Glomerular visceral epithelial cell (primary cell): Measurements from ENCODE around the gene PFDN2.
A peak's percentile ranks its signal among the peaks of the same experiment; 100 is the strongest.
"Not testable (repeated sequence)": the region's sequence is repeated elsewhere in the genome, so short reads cannot be mapped to it uniquely, and the experiment has no call there.

Source experiments
- DNase-seq: peaks from one replicate; pipeline ENCODE4 v3.0.0-alpha.2; 2016; ENCODE audit errors: extremely low spot score

The PFDN2 gene

GRCh38 chr1:161080441-161081405, 37.1 kb downstream of the PFDN2 start:
- DNase-seq: no peak

- no peak for DNase-seq
Observed at GRCh38 chr1:161079436-161080110, 38.3 kb downstream of the PFDN2 start.

- no peak for DNase-seq
Observed at GRCh38 chr1:161077426-161077825, 40.4 kb downstream of the PFDN2 start.

GRCh38 chr1:161076410-161076809, 41.4 kb downstream of the PFDN2 start:
- DNase-seq: no peak

- DNase-seq: no peak
Observed at GRCh38 chr1:161074676-161075368, 43.0 kb downstream of the PFDN2 start.

GRCh38 chr1:161073474-161074121, 44.2 kb downstream of the PFDN2 start:
- no peak for DNase-seq

- no peak for DNase-seq
Observed at GRCh38 chr1:161072751-161073449, 44.9 kb downstream of the PFDN2 start.

GRCh38 chr1:161071886-161072371, 45.9 kb downstream of the PFDN2 start:
- DNase-seq: peak; percentile 61

GRCh38 chr1:161070761-161071160, 47.1 kb downstream of the PFDN2 start:
- no peak for DNase-seq

GRCh38 chr1:161069731-161070270, 48.0 kb downstream of the PFDN2 start, which contains the start of gene ARHGAP30:
Gene ARHGAP30, minus strand, starts transcription at chr1:161069891. Its CDS starts 267 bp downstream, at chr1:161069624.
- no peak for DNase-seq

- no peak for DNase-seq
Observed at GRCh38 chr1:161069241-161069640, 48.6 kb downstream of the PFDN2 start.

- DNase-seq: no peak
Observed at GRCh38 chr1:161068306-161069234, 49.3 kb downstream of the PFDN2 start.

- no peak for DNase-seq
Observed at GRCh38 chr1:161066694-161067093, 51.1 kb downstream of the PFDN2 start.

- DNase-seq: not testable (repeated sequence)
Observed at GRCh38 chr1:161065681-161066080, 52.2 kb downstream of the PFDN2 start.

- not testable (repeated sequence) for DNase-seq
Observed at GRCh38 chr1:161063936-161064335, 53.9 kb downstream of the PFDN2 start.

GRCh38 chr1:161061419-161061818, 56.4 kb downstream of the PFDN2 start:
- DNase-seq: no peak

- no peak for DNase-seq
Observed at GRCh38 chr1:161059293-161059692, 58.5 kb downstream of the PFDN2 start.

GRCh38 chr1:161054805-161055204, 63.0 kb downstream of the PFDN2 start:
- DNase-seq: no peak

- DNase-seq: no peak
Observed at GRCh38 chr1:161054232-161054631, 63.6 kb downstream of the PFDN2 start.
